Hematopoietic multipotent progenitor cell treated with erythropoietin and hydrocortisone succinate and interleukin-3 and kit ligand, for 8 days (in vitro differentiated cells): ENCODE measurements around the gene GALNT14.
A peak's percentile ranks its signal among the peaks of the same experiment; 100 is the strongest.

Source experiments
- DNase-seq: peaks from one replicate; pipeline ENCODE4 v3.0.0-alpha.2; 2015

The GALNT14 gene

GRCh38 chr2:30968660-30969397 is 169.4 kb downstream of the GALNT14 start:
- DNase-seq, result peak; percentile 4

DNA sequence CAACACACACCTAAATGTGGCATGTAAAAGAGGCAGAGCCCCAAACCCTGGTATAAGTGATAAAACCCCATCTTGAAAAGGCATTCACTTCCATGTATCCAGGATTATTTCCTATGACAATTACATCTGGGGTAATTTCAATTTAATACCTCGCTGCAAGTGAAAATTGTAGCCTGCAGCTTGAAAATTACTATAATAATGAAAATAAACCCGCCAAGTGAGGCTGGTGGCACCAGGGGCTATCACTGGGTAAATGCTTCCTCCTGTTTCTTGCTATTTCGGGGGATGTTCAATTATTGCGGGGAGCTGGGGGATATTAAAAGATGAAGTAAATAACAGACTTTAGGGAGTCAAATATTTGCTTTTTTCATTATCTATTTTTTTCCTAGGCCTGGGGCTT is 171.5 kb downstream of the GALNT14 start:
- no peak for DNase-seq

- no peak for DNase-seq
Observed at GRCh38 chr2:30965022-30965531, 173.2 kb downstream of the GALNT14 start.

DNA sequence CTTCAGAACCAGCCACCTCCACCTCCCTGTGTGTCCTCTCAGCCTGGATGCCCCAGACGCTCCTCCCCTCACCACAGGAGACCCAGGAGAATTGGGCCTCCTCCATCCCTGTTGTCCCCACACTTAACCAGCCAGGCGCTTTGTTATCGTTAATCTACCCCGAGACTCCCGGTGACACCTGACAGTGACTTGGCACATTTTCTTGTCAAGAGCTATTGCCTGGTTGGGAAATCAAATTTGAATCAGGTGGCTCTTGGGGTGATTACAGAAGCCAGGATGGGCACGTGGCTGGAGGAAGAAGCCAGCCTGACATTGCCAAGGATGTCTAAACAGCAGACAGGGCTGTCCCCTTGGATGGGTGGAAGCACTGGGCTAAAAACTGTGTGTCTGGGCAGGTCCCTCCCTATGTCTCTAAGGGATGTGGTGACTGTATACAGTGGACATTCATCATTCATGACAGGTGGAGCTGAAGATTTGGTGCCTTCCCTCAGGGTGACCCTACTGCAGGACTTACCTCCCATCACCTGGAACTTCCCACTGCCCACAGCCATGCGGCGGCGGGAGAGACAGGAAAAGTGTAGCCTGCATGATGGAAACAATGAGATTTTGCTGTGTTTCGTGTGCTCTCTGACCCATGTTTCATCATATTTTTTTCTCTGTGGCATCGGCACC is 173.8 kb downstream of the GALNT14 start:
- DNase-seq, result no peak

GRCh38 chr2:30963184-30963583 is 175.1 kb downstream of the GALNT14 start:
- DNase-seq, result no peak

DNA sequence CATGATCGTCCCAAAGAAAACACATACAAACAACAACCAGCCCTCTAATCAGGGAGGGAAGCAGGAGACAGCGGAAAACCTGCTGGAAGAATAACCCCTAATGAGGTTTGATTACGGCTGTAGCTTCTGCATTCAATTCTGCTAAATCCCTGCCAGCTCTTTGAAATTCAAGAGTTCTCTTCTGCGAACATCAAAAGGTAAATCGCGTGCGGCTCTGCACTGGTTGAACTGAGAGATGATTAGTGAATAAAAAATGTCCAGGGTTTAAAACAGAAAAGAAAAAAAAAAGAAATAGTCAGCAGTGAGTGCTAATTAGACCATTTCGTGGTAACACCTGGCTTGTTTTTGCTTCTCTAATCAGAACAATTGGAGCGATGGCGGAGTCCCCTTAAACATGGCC is 178.0 kb downstream of the GALNT14 start:
- no peak for DNase-seq

GRCh38 chr2:30959653-30960052 is 178.6 kb downstream of the GALNT14 start:
- no peak for DNase-seq

DNA sequence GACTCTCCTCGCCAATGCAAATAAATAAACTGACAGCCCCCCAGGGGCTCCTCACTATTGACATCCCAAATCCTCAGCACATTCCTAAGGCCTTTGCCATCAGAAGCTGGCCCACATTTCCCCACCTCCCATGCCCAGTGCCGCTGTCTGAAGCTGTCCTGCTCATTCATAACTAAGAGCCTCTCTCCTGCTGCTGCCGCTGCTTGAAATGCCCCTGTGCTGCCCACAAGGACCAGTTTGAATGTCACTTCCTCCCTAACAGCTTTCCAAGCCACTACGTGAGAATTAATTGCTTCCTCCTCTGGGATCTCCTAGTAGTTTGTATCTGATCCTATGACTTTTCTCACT is 179.3 kb downstream of the GALNT14 start:
- DNase-seq, result no peak

- no peak for DNase-seq
Observed at GRCh38 chr2:30958193-30958917, 179.9 kb downstream of the GALNT14 start.

GRCh38 chr2:30957591-30957990 is 180.6 kb downstream of the GALNT14 start:
- no peak for DNase-seq

GRCh38 chr2:30956995-30957394 is 181.2 kb downstream of the GALNT14 start:
- no peak for DNase-seq

GRCh38 chr2:30955516-30956132 is 182.6 kb downstream of the GALNT14 start:
- DNase-seq, result no peak

DNA sequence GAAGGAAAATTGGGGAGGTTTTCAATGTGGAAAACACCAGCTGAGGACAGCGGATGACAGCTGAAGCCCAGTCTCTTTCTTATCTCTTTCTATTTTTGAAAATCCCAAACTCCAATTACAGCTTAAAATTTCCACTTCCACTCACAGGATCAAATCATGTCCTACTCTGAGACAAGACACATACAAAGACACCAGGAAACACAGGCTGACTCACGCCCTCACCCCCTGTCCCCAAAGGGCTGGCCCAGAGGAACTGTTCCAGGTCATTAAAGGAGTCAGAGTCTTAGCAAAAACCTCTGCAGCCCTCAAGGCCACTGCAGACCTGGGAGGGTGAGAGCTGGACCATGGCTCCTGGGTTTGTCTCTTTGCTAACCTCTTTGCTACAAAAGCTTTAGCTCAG is 187.9 kb downstream of the GALNT14 start:
- no peak for DNase-seq

DNA sequence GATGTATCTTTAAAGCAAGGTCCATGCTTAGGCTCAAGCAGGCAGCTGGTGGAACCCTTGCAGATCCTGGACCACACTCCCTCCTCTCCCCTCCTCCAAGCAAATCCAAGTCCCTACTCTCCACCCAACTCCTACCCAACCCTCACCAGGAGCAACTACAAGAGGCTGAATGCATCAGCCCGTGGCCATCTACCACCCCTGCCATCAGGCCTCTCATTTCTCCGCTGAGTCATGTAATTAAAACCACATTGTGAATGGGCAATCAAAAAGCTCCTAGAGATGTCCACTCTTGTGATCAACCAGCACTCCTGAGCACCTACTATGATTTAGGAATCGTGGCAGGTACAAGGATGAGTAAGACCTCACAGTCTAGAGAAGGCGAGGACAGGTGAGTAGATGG is 188.8 kb downstream of the GALNT14 start:
- no peak for DNase-seq

DNA sequence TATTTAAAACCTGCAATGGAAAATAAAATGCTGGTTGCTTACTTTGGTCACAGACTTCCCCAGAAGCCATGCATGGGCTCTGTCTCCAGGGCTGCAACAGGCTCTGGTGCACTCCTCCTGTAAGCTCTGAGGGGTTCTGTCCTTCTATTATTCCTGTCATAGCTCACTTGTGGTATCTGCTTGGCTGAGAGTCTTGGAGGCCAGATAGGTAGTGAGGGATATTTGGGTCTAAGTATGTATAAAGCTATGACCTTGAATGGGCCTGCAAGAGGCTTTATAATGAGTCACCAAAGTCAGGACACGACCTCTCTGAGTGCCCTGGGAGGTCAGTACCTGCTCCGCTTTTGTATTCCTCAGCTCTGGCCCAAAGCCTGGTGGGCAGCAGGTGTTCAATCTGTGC is 189.4 kb downstream of the GALNT14 start:
- no peak for DNase-seq

DNA sequence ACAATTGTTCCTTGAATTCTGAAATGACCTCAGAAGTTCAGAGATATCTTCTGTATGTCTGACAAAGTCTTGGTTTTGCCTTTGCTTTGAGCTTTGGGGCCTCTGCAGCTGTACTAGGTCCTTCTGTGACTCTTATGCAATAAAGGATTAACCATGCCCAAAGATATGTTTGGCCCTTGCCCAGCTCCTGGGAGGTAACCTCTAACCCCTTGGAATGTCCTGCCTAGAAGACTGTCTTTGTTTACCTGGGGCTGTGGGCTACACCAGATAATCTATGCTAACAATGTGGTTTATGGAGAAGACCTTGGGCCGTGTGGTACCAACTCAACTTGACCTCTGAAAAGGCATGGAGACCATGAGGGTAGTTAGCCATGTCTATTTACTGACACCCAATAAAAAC is 190.1 kb downstream of the GALNT14 start:
- no peak for DNase-seq

- DNase-seq, result no peak
Observed at GRCh38 chr2:30947686-30948085, 190.6 kb downstream of the GALNT14 start.

DNA sequence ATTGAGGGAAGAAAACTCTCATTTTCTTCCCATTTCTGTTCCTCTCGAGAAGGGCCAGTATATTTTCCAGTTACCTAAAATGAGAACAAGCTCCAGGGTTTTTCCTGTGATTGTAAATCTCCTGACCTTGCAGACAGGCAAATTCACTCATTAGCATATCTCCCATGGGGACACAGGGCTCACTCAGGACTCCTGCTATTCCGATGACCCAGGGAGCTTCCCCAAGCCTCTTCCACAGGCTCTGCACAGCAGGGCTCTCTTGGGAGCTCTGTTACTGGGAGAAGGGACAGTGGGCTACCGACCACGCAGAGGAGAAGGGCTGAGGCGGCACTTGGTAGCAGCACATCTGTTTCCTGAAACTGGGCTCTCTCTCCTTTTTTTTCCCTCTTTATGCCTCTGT is 195.8 kb downstream of the GALNT14 start:
- DNase-seq, result no peak

DNA sequence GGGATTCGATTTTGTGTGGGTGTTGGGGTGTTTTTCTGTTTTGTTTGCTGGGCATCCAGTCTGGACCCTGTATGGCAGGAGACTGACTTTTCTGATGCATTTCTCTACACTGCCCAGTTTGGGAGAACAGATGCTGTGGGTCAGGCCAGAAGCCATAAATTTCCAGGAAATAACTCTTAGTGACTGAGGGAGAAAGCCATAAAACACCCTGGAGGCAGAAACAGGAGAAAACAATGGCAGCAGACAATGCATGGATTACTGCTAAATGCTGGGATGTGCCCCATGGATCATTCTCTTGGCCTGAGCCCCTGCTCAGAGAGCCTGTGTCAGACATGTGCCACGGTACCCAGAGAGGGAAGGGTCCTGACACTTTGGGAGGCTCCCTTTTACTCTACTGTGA is 197.4 kb downstream of the GALNT14 start:
- DNase-seq, result no peak

- DNase-seq, result no peak
Observed at GRCh38 chr2:30939364-30939763, 198.9 kb downstream of the GALNT14 start.

DNA sequence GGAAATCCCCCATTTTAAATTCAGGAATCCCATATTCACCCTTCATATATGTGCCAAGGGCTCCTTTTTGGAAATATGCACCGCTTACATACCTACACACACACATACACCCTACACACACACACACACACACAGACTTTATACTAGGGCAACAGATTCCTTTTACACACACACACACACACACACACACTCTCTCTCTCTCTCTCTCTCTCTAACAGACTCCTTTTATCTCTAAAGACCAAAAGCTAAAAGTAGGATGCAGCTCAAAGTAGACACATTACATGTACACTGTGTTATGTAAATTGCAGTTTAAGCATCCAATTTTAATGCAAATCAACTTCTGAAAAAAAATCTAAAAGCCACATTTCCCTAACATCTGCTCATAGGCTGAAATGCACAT is 200.0 kb downstream of the GALNT14 start:
- DNase-seq, result no peak

DNA sequence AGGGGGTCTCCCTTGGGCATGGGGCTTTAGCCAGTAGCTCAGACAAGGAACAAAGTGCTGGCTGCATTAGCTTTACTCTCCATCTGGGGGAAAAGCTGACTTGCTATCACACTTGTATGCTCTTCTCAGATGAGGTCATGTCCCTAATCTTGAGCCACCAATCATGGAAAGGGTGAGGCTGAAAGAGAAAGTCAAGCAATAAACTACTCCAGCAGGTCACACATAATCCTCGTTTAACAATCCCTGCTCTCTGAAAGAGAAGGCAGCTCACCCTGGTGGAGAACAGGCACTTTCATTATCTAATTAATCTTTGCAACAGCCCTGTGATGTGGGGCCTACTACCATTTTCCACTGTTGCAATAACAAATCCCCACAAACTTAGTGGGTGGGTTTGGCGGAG is 201.3 kb downstream of the GALNT14 start:
- no peak for DNase-seq

DNA sequence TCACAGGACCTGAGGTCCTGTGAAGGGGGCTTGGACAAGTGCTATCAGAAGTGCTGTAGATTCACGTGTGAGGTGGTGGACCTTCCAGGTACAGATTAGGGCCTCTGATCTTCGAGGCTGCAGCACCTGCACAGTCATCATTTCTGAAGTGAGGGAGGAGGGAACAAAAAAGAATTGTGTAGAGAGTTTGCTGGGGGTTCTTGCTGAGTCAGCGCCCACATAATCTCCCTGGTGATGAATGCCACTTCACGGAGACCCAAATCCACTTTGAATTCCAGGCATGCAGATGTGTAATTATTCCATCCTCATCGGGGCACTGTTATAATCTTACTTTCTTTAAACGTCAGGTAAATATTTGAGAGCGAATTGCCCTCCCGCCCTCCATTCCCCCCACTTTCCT is 202.4 kb downstream of the GALNT14 start:
- no peak for DNase-seq

DNA sequence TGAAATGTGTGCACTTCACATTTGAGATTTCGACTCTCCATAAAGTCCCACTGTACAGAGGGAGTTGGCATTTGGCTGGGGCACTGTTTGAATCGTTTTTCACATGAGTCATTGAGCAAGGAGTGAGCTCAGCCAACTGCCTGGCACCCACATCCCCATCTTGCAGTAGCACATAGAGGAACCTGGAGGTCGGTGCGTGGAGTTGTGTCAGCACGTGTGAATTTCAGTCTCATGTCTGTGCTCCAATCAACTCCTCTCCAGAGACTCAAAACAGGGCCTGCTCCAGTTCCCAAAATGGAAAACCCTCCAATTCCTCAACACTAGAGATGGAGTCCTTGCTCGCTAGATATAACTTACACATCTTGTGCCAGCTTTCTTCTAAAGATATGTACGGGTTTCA is 204.2 kb downstream of the GALNT14 start:
- no peak for DNase-seq
